ENCODE results near the gene ANKRD52.
"Not testable (repeated sequence)": the region's sequence is repeated elsewhere in the genome, so short reads cannot be mapped to it uniquely, and the experiment has no call there.

The ANKRD52 gene

GRCh38 chr12:56208006-56208405 lies 50.2 kb downstream of the ANKRD52 start:
- no peak for DNase-seq
- ATAC-seq = no peak

DNA sequence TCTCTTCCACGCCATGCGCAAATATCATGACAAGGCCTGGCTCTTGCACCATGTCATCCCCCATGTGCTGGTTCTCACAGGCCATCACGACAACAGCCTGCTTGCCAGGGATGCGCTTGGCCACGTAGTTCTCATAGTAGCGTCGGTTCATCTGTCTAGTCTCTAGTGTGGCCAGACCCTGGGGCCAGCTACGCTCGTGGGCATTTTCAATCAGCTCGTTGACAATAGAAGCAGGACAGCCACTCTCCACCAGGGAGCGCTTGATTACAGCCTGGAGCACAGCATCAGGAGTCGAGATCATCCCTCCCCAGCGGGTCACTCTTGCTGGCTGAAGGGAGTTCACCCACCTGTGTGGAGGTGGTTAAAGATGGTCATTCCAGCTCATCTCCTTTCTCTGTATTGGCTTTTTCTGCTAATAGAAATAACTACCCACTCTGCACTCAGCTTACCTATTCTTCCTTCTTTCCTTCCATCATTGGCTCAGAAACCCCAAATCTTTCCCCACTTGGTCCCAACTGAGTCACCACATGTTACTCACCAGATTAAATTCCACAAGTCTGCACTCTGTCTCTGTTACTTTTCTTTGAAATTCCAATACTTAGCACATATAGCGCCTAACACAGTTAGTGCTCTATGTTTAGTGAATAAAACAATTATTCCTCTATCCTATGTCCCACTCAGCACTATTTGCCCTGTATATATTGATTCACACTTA lies 51.6 kb downstream of the ANKRD52 start:
- ATAC-seq (peak; percentile 70), DNase-seq (peak; percentile 50)

DNA sequence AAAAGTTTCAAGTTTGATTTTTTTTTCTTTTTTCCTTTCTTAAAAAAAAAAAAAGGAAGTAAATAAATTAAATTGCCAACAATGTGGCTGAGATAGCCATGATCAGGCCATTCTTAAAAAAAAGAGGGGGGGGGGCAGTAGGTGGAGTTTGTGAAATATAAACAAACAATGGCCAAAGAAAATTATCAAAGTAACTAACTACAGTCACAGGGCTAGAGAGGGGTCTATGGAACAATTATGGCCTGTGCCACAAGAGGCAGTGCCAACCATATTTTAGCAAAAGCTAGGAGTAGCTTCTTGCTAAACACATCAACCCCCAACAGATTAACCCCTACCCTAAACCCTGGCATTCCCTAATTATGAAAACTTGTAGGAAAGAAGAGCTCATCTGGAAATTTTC lies 52.7 kb downstream of the ANKRD52 start:
- ATAC-seq (no peak), DNase-seq (no peak)

DNA sequence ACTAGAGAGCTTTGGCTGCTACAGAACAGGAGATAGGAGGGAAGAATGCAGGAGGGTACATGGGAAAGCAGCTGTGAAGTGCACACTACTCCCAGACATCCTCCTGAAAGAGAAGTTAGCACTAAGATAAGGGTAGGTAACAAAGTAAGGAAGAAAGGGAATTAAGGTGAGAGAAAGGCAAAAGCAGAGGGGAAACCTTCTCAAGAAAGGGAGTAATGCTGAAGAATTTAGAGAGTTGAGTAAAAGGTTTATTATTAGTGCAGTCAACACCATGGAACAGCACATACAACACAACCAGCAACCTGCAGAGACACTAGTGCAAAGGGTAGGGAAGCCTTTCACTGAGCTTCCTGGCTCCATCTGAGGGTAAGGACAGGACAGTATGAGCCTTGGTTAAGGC lies 53.9 kb downstream of the ANKRD52 start:
- no peak for ATAC-seq
- no peak for DNase-seq

GRCh38 chr12:56202838-56203237 lies 55.3 kb downstream of the ANKRD52 start:
- no peak for ATAC-seq
- no peak for DNase-seq

GRCh38 chr12:56202366-56202765 lies 55.8 kb downstream of the ANKRD52 start:
- ATAC-seq = no peak
- no peak for DNase-seq

DNA sequence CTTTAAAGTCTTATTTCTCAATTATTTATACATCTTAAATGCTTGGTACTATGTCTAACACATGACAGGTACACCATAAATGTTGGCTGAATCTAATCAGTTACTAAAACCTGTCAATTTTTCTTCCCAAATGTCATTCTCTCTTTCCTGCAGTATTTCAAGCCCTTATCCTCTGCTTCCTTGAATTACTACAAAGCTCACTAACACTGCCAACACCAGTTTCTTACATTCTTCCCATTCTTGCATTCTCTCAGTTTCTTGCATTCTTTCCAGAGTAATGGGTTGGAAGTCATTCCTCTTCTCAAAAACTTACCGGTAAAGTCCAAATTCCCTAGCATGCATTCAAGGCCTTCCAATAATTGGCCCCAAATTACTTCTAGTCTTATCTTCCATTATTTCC lies 59.3 kb downstream of the ANKRD52 start:
- no peak for DNase-seq

GRCh38 chr12:56197921-56198635 lies 60.1 kb downstream of the ANKRD52 start:
- no peak for ATAC-seq

More for the DNA sequence above, 59.3 kb downstream of the ANKRD52 start:
- no peak for ATAC-seq

GRCh38 chr12:56196818-56197550 lies 61.2 kb downstream of the ANKRD52 start:
- not testable (repeated sequence) for ATAC-seq, DNase-seq

More at GRCh38 chr12:56197921-56198635, 60.1 kb downstream of the ANKRD52 start:
- DNase-seq = no peak

GRCh38 chr12:56193025-56193578 lies 65.1 kb downstream of the ANKRD52 start:
- ATAC-seq = no peak
- peak; percentile 83 for DNase-seq

GRCh38 chr12:56192582-56192981 lies 65.6 kb downstream of the ANKRD52 start:
- no peak for ATAC-seq
- DNase-seq = no peak

GRCh38 chr12:56190695-56191155 lies 67.5 kb downstream of the ANKRD52 start:
- DNase-seq (no peak), ATAC-seq (no peak)

GRCh38 chr12:56189918-56190694 lies 68.1 kb downstream of the ANKRD52 start:
- DNase-seq (peak; percentile 90), ATAC-seq (peak; percentile 62)

GRCh38 chr12:56189099-56189917 lies 68.9 kb downstream of the ANKRD52 start, which contains the start of gene SMARCC2:
SMARCC2 (minus strand) TSS chr12:56189483; CDS start chr12:56189461, 22 bp downstream.
- DNase-seq (peak; percentile 92), ATAC-seq (peak; percentile 90)

DNA sequence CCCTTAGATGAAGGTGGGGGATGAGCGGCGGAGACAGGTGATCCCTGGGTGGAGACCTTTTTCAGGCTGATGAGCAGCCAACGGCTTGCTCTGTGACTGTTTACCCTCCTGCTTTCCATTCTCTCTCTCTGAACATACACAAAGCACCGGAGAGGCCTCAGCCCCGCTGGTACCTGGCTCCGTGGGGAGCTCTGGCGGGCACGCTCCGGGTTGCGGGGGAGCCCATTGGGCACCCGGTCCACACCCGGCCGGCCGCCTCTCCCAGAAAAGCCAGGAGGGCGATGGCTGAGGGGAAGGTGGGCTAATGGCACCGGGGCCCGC lies 69.4 kb downstream of the ANKRD52 start:
- DNase-seq (no peak), ATAC-seq (no peak)

- ATAC-seq (no peak), DNase-seq (no peak)
Measured at GRCh38 chr12:56188131-56188777, 69.9 kb downstream of the ANKRD52 start.
